ENCODE data around the gene PTPRD.

The PTPRD gene

GRCh38 chr9:9498128-9498527, 1114.7 kb downstream of the PTPRD start:
- Histone ChIP-seq H3K79me1 (ENCODE audit: low read length) (no peaks in the 10 kb centered on the region), H4K8ac (ENCODE audit: low read depth, low read length) (no peak overlapping the region), H3K79me2 (ENCODE audit: control insufficient read depth, insufficient read depth, low read length, poor library complexity) (no peaks in the 10 kb centered on the region), H3K4me1 (ENCODE audit: control insufficient read depth in 1 of 2, insufficient read depth in 2 of 2, low read length in 2 of 2) (no peaks in the 10 kb centered on the region), H3K18ac (ENCODE audit: low read length) (no peak overlapping the region), H2BK5ac (ENCODE audit: low read depth, low read length, poor library complexity) (no peak overlapping the region), H3K14ac (ENCODE audit: low read length) (no peak overlapping the region), H3K4me2 (ENCODE audit: low read length) (no peak overlapping the region), H3K9me3 (ENCODE audit: insufficient read depth, low read depth, low read length) (peaks cover 3% of the 10 kb centered on the region), H3K9ac (ENCODE audit: low read length) (no peak overlapping the region), H4K12ac (ENCODE audit: low read depth, low read length) (no peak overlapping the region), H3K23ac (ENCODE audit: low read length) (no peak overlapping the region), H4K91ac (ENCODE audit: low read depth, low read length) (no peak overlapping the region), H2AK5ac (ENCODE audit: low read length) (no peak overlapping the region), H3K4me3 (ENCODE audit: low read depth, low read length) (no peak overlapping the region), H2BK120ac (ENCODE audit: insufficient read depth, low read length, poor library complexity) (no peak overlapping the region), H2BK12ac (ENCODE audit: low read length) (no peak overlapping the region), H3K36me3 (ENCODE audit: control insufficient read depth in 1 of 2, insufficient read depth in 2 of 2, low read length in 2 of 2) (no peaks in the 10 kb centered on the region), H3K27me3 (ENCODE audit: insufficient read depth, low read length) (no peaks in the 10 kb centered on the region), H3K4ac (ENCODE audit: low read depth, low read length) (no peak overlapping the region), H3K27ac (ENCODE audit: low read depth, low read length) (no peak overlapping the region), H2AFZ (ENCODE audit: insufficient read depth, low read length, poor library complexity) (no peak overlapping the region)
- WGBS (ENCODE audit: extremely low coverage, insufficient coverage, insufficient read length): no CpG with 5 or more reads among the region's 3 CpGs
- DNase-seq: no peak

DNA sequence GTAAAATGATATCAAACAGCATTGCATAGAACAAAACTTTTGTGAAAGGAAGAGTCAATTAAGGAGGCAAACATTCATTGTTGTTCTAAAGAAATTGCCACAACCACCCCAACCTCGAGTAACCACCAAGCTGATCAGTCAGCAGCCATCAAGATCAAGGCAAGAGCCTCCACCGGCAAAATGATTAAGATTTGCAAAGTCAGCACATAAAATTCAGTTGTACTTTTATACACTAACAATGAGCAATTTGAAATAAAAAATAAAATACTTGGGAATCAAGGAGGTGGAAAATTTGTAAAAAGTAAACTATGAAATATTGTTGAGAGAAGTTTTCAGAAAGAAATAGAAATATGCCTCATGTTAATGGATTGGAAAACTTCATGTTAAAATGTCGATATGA, 1118.5 kb downstream of the PTPRD start:
- no peak overlapping the region for H3K27ac ChIP-seq (ENCODE audit: low read depth, low read length)
- H3K18ac ChIP-seq (ENCODE audit: low read length): no peak overlapping the region
- no peaks in the 10 kb centered on the region for H3K27me3 ChIP-seq (ENCODE audit: insufficient read depth, low read length)
- no peaks in the 10 kb centered on the region for H3K79me2 ChIP-seq (ENCODE audit: control insufficient read depth, insufficient read depth, low read length, poor library complexity)
- no peak overlapping the region for H4K8ac ChIP-seq (ENCODE audit: low read depth, low read length)
- H4K91ac ChIP-seq (ENCODE audit: low read depth, low read length): no peak overlapping the region
- H2AFZ ChIP-seq (ENCODE audit: insufficient read depth, low read length, poor library complexity): no peak overlapping the region
- no peak overlapping the region for H3K9ac ChIP-seq (ENCODE audit: low read length)
- H2BK120ac ChIP-seq (ENCODE audit: insufficient read depth, low read length, poor library complexity): no peak overlapping the region
- no peak overlapping the region for H2BK12ac ChIP-seq (ENCODE audit: low read length)
- H3K4me2 ChIP-seq (ENCODE audit: low read length): no peak overlapping the region
- peaks cover 3% of the 10 kb centered on the region for H3K9me3 ChIP-seq (ENCODE audit: insufficient read depth, low read depth, low read length)
- WGBS (ENCODE audit: extremely low coverage, insufficient coverage, insufficient read length): no CpG with 5 or more reads among the region's 3 CpGs
- no peak for DNase-seq
- no peak overlapping the region for H2AK5ac ChIP-seq (ENCODE audit: low read length)
- H3K14ac ChIP-seq (ENCODE audit: low read length): no peak overlapping the region
- H4K12ac ChIP-seq (ENCODE audit: low read depth, low read length): no peak overlapping the region
- H3K36me3 ChIP-seq (ENCODE audit: control insufficient read depth in 1 of 2, insufficient read depth in 2 of 2, low read length in 2 of 2): no peaks in the 10 kb centered on the region
- no peak overlapping the region for H3K23ac ChIP-seq (ENCODE audit: low read length)
- H3K4me1 ChIP-seq (ENCODE audit: control insufficient read depth in 1 of 2, insufficient read depth in 2 of 2, low read length in 2 of 2): no peaks in the 10 kb centered on the region
- no peak overlapping the region for H3K4me3 ChIP-seq (ENCODE audit: low read depth, low read length)
- no peaks in the 10 kb centered on the region for H3K79me1 ChIP-seq (ENCODE audit: low read length)
- no peak overlapping the region for H2BK5ac ChIP-seq (ENCODE audit: low read depth, low read length, poor library complexity)
- H3K4ac ChIP-seq (ENCODE audit: low read depth, low read length): no peak overlapping the region

DNA sequence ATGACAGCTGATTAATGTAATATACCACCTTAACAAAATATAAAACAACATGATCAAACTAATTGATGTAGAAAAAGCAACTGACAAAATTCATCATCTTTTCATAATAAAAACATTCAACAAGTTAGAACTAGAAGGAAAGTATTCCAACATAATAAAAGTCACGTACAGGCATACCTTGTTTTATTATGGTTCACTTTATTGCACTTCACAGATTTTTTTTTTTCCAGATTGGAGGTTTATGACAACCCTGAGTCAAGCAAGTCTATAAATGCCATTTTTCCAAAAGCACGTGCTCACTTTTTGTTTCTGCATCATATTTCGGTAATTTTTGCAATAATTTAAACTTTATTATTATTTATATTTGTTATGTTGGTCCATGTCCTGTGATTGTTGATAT, 1120.3 kb downstream of the PTPRD start:
- no peak overlapping the region for H3K14ac ChIP-seq (ENCODE audit: low read length)

DNA sequence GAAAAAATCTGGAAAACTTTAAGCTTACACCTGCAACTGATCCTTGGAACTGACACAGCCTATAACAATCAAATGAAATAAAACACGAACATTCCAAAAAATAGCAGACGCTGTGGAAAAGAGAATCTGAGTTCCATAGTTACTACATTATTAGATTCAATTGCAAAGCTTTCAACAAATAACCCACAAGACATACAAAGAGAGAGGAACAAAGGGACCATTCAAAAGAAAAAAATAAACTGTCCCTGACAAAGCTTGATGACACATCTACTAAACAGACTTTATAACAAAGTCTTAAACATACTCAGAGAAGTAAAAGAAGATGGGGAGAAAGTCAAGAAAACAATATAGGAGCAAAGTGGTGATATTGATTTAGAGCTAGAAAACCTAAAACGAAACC, 1123.6 kb downstream of the PTPRD start:
- Histone ChIP-seq H3K9me3 (ENCODE audit: insufficient read depth, low read depth, low read length) (no peaks in the 10 kb centered on the region), H3K23ac (ENCODE audit: low read length) (no peak overlapping the region), H3K27ac (ENCODE audit: low read depth, low read length) (no peak overlapping the region), H3K18ac (ENCODE audit: low read length) (no peak overlapping the region), H3K79me2 (ENCODE audit: control insufficient read depth, insufficient read depth, low read length, poor library complexity) (no peaks in the 10 kb centered on the region), H3K9ac (ENCODE audit: low read length) (no peak overlapping the region), H4K91ac (ENCODE audit: low read depth, low read length) (no peak overlapping the region), H3K27me3 (ENCODE audit: insufficient read depth, low read length) (no peaks in the 10 kb centered on the region), H4K12ac (ENCODE audit: low read depth, low read length) (no peak overlapping the region), H3K4me3 (ENCODE audit: low read depth, low read length) (no peak overlapping the region), H2BK5ac (ENCODE audit: low read depth, low read length, poor library complexity) (no peak overlapping the region), H3K4me1 (ENCODE audit: control insufficient read depth in 1 of 2, insufficient read depth in 2 of 2, low read length in 2 of 2) (no peaks in the 10 kb centered on the region), H3K14ac (ENCODE audit: low read length) (no peak overlapping the region), H3K4me2 (ENCODE audit: low read length) (no peak overlapping the region), H2AK5ac (ENCODE audit: low read length) (no peak overlapping the region), H3K79me1 (ENCODE audit: low read length) (no peaks in the 10 kb centered on the region), H3K4ac (ENCODE audit: low read depth, low read length) (no peak overlapping the region), H2AFZ (ENCODE audit: insufficient read depth, low read length, poor library complexity) (no peak overlapping the region), H4K8ac (ENCODE audit: low read depth, low read length) (no peak overlapping the region), H2BK120ac (ENCODE audit: insufficient read depth, low read length, poor library complexity) (no peak overlapping the region), H2BK12ac (ENCODE audit: low read length) (no peak overlapping the region), H3K36me3 (ENCODE audit: control insufficient read depth in 1 of 2, insufficient read depth in 2 of 2, low read length in 2 of 2) (no peaks in the 10 kb centered on the region)
- DNase-seq: no peak
- WGBS (ENCODE audit: extremely low coverage, insufficient coverage, insufficient read length): no CpG with 5 or more reads among the region's 3 CpGs

More for the DNA sequence above, 1120.3 kb downstream of the PTPRD start:
- H4K12ac ChIP-seq (ENCODE audit: low read depth, low read length): no peak overlapping the region
- H3K27ac ChIP-seq (ENCODE audit: low read depth, low read length): no peak overlapping the region
- no peak overlapping the region for H2BK12ac ChIP-seq (ENCODE audit: low read length)
- no peak overlapping the region for H3K4me2 ChIP-seq (ENCODE audit: low read length)
- no peaks in the 10 kb centered on the region for H3K79me1 ChIP-seq (ENCODE audit: low read length)
- H3K36me3 ChIP-seq (ENCODE audit: control insufficient read depth in 1 of 2, insufficient read depth in 2 of 2, low read length in 2 of 2): no peaks in the 10 kb centered on the region
- H3K9ac ChIP-seq (ENCODE audit: low read length): no peak overlapping the region
- H4K8ac ChIP-seq (ENCODE audit: low read depth, low read length): no peak overlapping the region
- no peak overlapping the region for H2AFZ ChIP-seq (ENCODE audit: insufficient read depth, low read length, poor library complexity)
- H2BK120ac ChIP-seq (ENCODE audit: insufficient read depth, low read length, poor library complexity): no peak overlapping the region
- H3K27me3 ChIP-seq (ENCODE audit: insufficient read depth, low read length): no peaks in the 10 kb centered on the region
- WGBS (ENCODE audit: extremely low coverage, insufficient coverage, insufficient read length): no CpG with 5 or more reads among the region's 3 CpGs
- H3K23ac ChIP-seq (ENCODE audit: low read length): no peak overlapping the region
- H4K91ac ChIP-seq (ENCODE audit: low read depth, low read length): no peak overlapping the region
- H3K4ac ChIP-seq (ENCODE audit: low read depth, low read length): no peak overlapping the region
- no peak overlapping the region for H3K4me3 ChIP-seq (ENCODE audit: low read depth, low read length)
- H3K9me3 ChIP-seq (ENCODE audit: insufficient read depth, low read depth, low read length): peaks cover 3% of the 10 kb centered on the region
- H3K18ac ChIP-seq (ENCODE audit: low read length): no peak overlapping the region
- no peaks in the 10 kb centered on the region for H3K4me1 ChIP-seq (ENCODE audit: control insufficient read depth in 1 of 2, insufficient read depth in 2 of 2, low read length in 2 of 2)
- no peak for DNase-seq
- no peaks in the 10 kb centered on the region for H3K79me2 ChIP-seq (ENCODE audit: control insufficient read depth, insufficient read depth, low read length, poor library complexity)
- no peak overlapping the region for H2AK5ac ChIP-seq (ENCODE audit: low read length)
- no peak overlapping the region for H2BK5ac ChIP-seq (ENCODE audit: low read depth, low read length, poor library complexity)
